H9 (cell line): ENCODE data around the gene POLR2A. TPM values are rescaled to one million over a fixed set of nuclear protein-coding genes. Genes with fewer than 3 reads are reported as not detected.

ENCODE experiments used
- DNase-seq: peaks from one replicate; pipeline ENCODE4 v3.0.0-alpha.2; 2017
- H2AFZ ChIP-seq: one replicate; pipeline ENCODE4 v1.6.1; 2013; ENCODE audit warnings: mild to moderate bottlenecking, low read length, control low read depth, moderate library complexity
- H2AK5ac ChIP-seq: 2 replicates; pipeline ENCODE4 v1.6.1; 2013; ENCODE audit warnings: low read length, control low read depth, mixed read lengths; ENCODE audit not compliant: insufficient read length
- H2BK120ac ChIP-seq: one replicate; pipeline ENCODE4 v1.6.1; 2013; ENCODE audit warnings: low read depth, mild to moderate bottlenecking, low read length, control low read depth, inconsistent platforms; ENCODE audit not compliant: poor library complexity, severe bottlenecking
- H2BK12ac ChIP-seq: 2 replicates; pipeline ENCODE4 v1.6.1; 2013; ENCODE audit warnings: low read length, control low read depth, mixed read lengths, low read depth; ENCODE audit not compliant: insufficient read length
- H2BK15ac ChIP-seq: 2 replicates; pipeline ENCODE4 v1.6.1; 2013; ENCODE audit warnings: low read depth, low read length, control low read depth
- H2BK20ac ChIP-seq: one replicate; pipeline ENCODE4 v1.6.1; 2013; ENCODE audit warnings: low read depth, mild to moderate bottlenecking, low read length, control low read depth, inconsistent platforms; ENCODE audit not compliant: poor library complexity, severe bottlenecking
- H2BK5ac ChIP-seq: 2 replicates; pipeline ENCODE4 v1.6.1; 2013; ENCODE audit warnings: low read length, control low read depth, mixed read lengths; ENCODE audit not compliant: insufficient read length
- H3K14ac ChIP-seq: 2 replicates; pipeline ENCODE4 v1.6.1; 2013; ENCODE audit warnings: low read length, control low read depth; ENCODE audit not compliant: insufficient read depth
- H3K18ac ChIP-seq: 2 replicates; pipeline ENCODE4 v1.6.1; 2013; ENCODE audit warnings: low read depth, mild to moderate bottlenecking, mixed read lengths, low read length, control low read depth; ENCODE audit not compliant: insufficient read length
- H3K23ac ChIP-seq: 2 replicates; pipeline ENCODE4 v1.6.1; 2013; ENCODE audit warnings: low read length, control low read depth, mixed read lengths, low read depth; ENCODE audit not compliant: insufficient read length
- H3K23me2 ChIP-seq: 2 replicates; pipeline ENCODE4 v1.6.1; 2013; ENCODE audit warnings: low read depth, mild to moderate bottlenecking, mixed read lengths, low read length, control low read depth; ENCODE audit not compliant: insufficient read length, poor library complexity, severe bottlenecking
- H3K27ac ChIP-seq: 2 replicates; pipeline ENCODE4 v1.5.1; 2013; ENCODE audit warnings: low read length, control low read depth, mixed read lengths, low read depth; ENCODE audit not compliant: insufficient read length
- H3K27me3 ChIP-seq: 2 replicates; pipeline ENCODE4 v1.6.1; 2013; ENCODE audit warnings: low read length, control low read depth, inconsistent platforms; ENCODE audit not compliant: insufficient read depth
- H3K4ac ChIP-seq: 2 replicates; pipeline ENCODE4 v1.6.1; 2013; ENCODE audit warnings: low read depth, mild to moderate bottlenecking, control low read depth, inconsistent platforms, low read length, moderate library complexity
- H3K4me1 ChIP-seq: 2 replicates; pipeline ENCODE4 v1.6.1; 2013; ENCODE audit warnings: low read length, control low read depth, inconsistent platforms; ENCODE audit not compliant: insufficient read depth
- H3K4me2 ChIP-seq: 2 replicates; pipeline ENCODE4 v1.6.1; 2013; ENCODE audit warnings: low read length, control low read depth, mixed read lengths; ENCODE audit not compliant: insufficient read length, insufficient read depth
- H3K56ac ChIP-seq: 2 replicates; pipeline ENCODE4 v1.6.1; 2013; ENCODE audit warnings: low read depth, mild to moderate bottlenecking, mixed read lengths, low read length, control low read depth; ENCODE audit not compliant: insufficient read length
- H3K79me1 ChIP-seq: 2 replicates; pipeline ENCODE4 v1.6.1; 2013; ENCODE audit warnings: low read depth, mild to moderate bottlenecking, moderate library complexity, low read length, control low read depth, inconsistent platforms; ENCODE audit not compliant: insufficient read depth, poor library complexity, severe bottlenecking
- H3K79me2 ChIP-seq: 2 replicates; pipeline ENCODE4 v1.6.1; 2013; ENCODE audit warnings: low read length, control low read depth, inconsistent platforms; ENCODE audit not compliant: insufficient read depth
- H3K9ac ChIP-seq: 2 replicates; pipeline ENCODE4 v1.6.1; 2013; ENCODE audit warnings: low read length, control low read depth, mixed read lengths; ENCODE audit not compliant: insufficient read length; ENCODE audit errors: extremely low read depth
- H3K9me3 ChIP-seq: one replicate; pipeline ENCODE4 v1.6.1; 2013; ENCODE audit warnings: low read depth, low read length, inconsistent platforms; ENCODE audit not compliant: control insufficient read depth
- H3T11ph ChIP-seq: one replicate; pipeline ENCODE4 v1.6.1; 2013; ENCODE audit warnings: mild to moderate bottlenecking, low read length, control low read depth, inconsistent platforms
- H4K20me1 ChIP-seq: one replicate; pipeline ENCODE4 v1.6.1; 2013; ENCODE audit not compliant: control insufficient read depth, insufficient read length, insufficient read depth
- H4K5ac ChIP-seq: 2 replicates; pipeline ENCODE4 v1.6.1; 2013; ENCODE audit warnings: low read depth, mild to moderate bottlenecking, mixed read lengths, low read length, control low read depth; ENCODE audit not compliant: insufficient read length
- H4K8ac ChIP-seq: replicated peaks from 2 replicates; pipeline ENCODE4 v1.6.1; 2013; ENCODE audit warnings: low read length, control low read depth, mixed read lengths, low read depth; ENCODE audit not compliant: insufficient read length
- H4K91ac ChIP-seq: 2 replicates; pipeline ENCODE4 v1.6.1; 2013; ENCODE audit warnings: low read depth, mild to moderate bottlenecking, moderate library complexity, mixed read lengths, low read length, control low read depth; ENCODE audit not compliant: insufficient read length
- H3K27ac Mint-ChIP-seq, 3 experiments: 2 replicates in 2 of 3; 3 replicates in 1 of 3; pipeline ENCODE4 v1.8.0; 2020 to 2021; ENCODE audit warnings: mixed read lengths in 3 of 3, mild to moderate bottlenecking in 1 of 3, moderate library complexity in 1 of 3
- H3K27me3 Mint-ChIP-seq: 2 replicates; pipeline ENCODE4 v1.8.0; 2021; ENCODE audit warnings: low read depth, mild to moderate bottlenecking, moderate library complexity, mixed read lengths
- H3K36me3 Mint-ChIP-seq, 3 experiments: 2 replicates in 2 of 3; 3 replicates in 1 of 3; pipeline ENCODE4 v1.8.0; 2020 to 2021; ENCODE audit warnings: low read depth in 3 of 3, mixed read lengths in 3 of 3; ENCODE audit not compliant: insufficient read depth in 1 of 3
- H3K4me1 Mint-ChIP-seq, 2 experiments: 2 replicates each; pipeline ENCODE4 v1.8.0; 2020; ENCODE audit warnings: mixed read lengths in 2 of 2
- H3K4me3 Mint-ChIP-seq, 2 experiments: 2 replicates in 1 of 2; 3 replicates in 1 of 2; pipeline ENCODE4 v1.8.0; 2020 to 2021; ENCODE audit warnings: mild to moderate bottlenecking in 2 of 2, mixed read lengths in 2 of 2, moderate library complexity in 1 of 2
- H3K9me3 Mint-ChIP-seq, 2 experiments: 2 replicates in 1 of 2; 3 replicates in 1 of 2; pipeline ENCODE4 v1.8.0; 2020; ENCODE audit warnings: mild to moderate bottlenecking in 2 of 2, mixed read lengths in 2 of 2, moderate library complexity in 1 of 2
- CTCF ChIP-seq: fragments of 200-600 bp; sonication (generic); conservative IDR thresholded peaks from 3 replicates; pipeline ENCODE4 v1.8.0; 2021; ENCODE audit warnings: antibody characterized with exemption, mild to moderate bottlenecking
- WGBS: extraction: QIAGEN DNeasy Blood & Tissue Kit; methylation state at CpG from one replicate; pipeline ENCODE4 v1.1.7; 2013; ENCODE audit warnings: missing lambda C conversion rate, low lambda C conversion rate, mixed read lengths; ENCODE audit not compliant: insufficient read length; ENCODE audit errors: extremely low coverage; 5-methylcytosine and 5-hydroxymethylcytosine counted together
- total RNA-seq: library from RNA; stranded (reverse); gene quantifications from 2 replicates; pipeline ENCODE4 v1.2.1, GENCODE V29; 2021

The POLR2A gene
- total RNA-seq, 1 experiment from 2014 or later, result 153 TPM

GRCh38 chr17:7440834-7441195, 43.4 kb upstream of the POLR2A start:
- Histone ChIP-seq H2BK12ac (no peak overlapping the region), H2AFZ (no peak overlapping the region), H3K23me2 (peaks cover 32% of the 10 kb centered on the region), H3K9me3 (no peaks in the 10 kb centered on the region), H4K8ac (no peak overlapping the region), H3K14ac (no peak overlapping the region; the same call in 1 of the 2 replicates), H3K79me2 (no peaks in the 10 kb centered on the region), H3K27me3 (peaks cover 7% of the 10 kb centered on the region), H3K27ac (no peak overlapping the region), H3K4ac (no peak overlapping the region), H2BK5ac (no peak overlapping the region), H2AK5ac (no peak overlapping the region), H3T11ph (no peak overlapping the region), H4K20me1 (no peaks in the 10 kb centered on the region), H4K5ac (no peak overlapping the region), H2BK120ac (no peak overlapping the region), H3K4me1 (no peaks in the 10 kb centered on the region; the same call in 1 of the 2 replicates), H3K56ac (no peak overlapping the region), H3K23ac (no peak overlapping the region), H2BK20ac (no peak overlapping the region), H4K91ac (no peak overlapping the region), H2BK15ac (no peak overlapping the region), H3K4me2 (peak overlapping the region; percentile 60), H3K18ac (no peak overlapping the region), H3K79me1 (no peaks in the 10 kb centered on the region), H3K9ac (no peak overlapping the region)
- H3K4me1 Mint-ChIP-seq, result peaks cover 41 to 49% of the 10 kb centered on the region in 2 experiments
- H3K9me3 Mint-ChIP-seq, result no peaks in the 10 kb centered on the region; a peak in 1 of 5 replicates
- DNase-seq, result peak; percentile 79
- peaks cover 32% of the 10 kb centered on the region for H3K27me3 Mint-ChIP-seq
- peak overlapping the region; percentile 67 to 99 (median 97); a peak in 6 of 7 replicates for H3K27ac Mint-ChIP-seq
- WGBS, result no CpG with 5 or more reads among the region's 12 CpGs
- peaks cover 0 to 13% (median 2%) of the 10 kb centered on the region in 3 experiments; a peak in 3 of 7 replicates for H3K36me3 Mint-ChIP-seq
- TF ChIP-seq CTCF, result peak; percentile 23; the same call in 1 of the 3 replicates
- peak overlapping the region; percentile 93 to 98 for H3K4me3 Mint-ChIP-seq
